Osteoblast (primary cell): ENCODE measurements around the gene REPS2. TPM values are rescaled to one million over a fixed set of nuclear protein-coding genes. Genes with fewer than 3 reads are reported as not detected.

Source experiments
- DNase-seq: peaks from one replicate; pipeline ENCODE4 v3.0.0; 2011; ENCODE audit warnings: low spot score, mixed read lengths; ENCODE audit not compliant: insufficient read length; ENCODE audit errors: missing footprints
- H2AFZ ChIP-seq: 2 replicates; pipeline ENCODE4 v1.6.0; 2011; ENCODE audit warnings: mild to moderate bottlenecking, low read length
- H3K27ac ChIP-seq: 2 replicates; pipeline ENCODE4 v1.5.1; 2011; ENCODE audit warnings: mild to moderate bottlenecking, low read depth, low read length, moderate library complexity
- H3K27me3 ChIP-seq: 2 replicates; pipeline ENCODE4 v1.6.0; 2012; ENCODE audit warnings: mild to moderate bottlenecking, control low read depth, inconsistent platforms, low read length, moderate library complexity; ENCODE audit not compliant: insufficient read depth
- H3K36me3 ChIP-seq: 2 replicates; pipeline ENCODE4 v1.5.1; 2011; ENCODE audit warnings: mild to moderate bottlenecking, low read length, control low read depth, moderate library complexity; ENCODE audit not compliant: insufficient read depth
- H3K4me1 ChIP-seq: 2 replicates; pipeline ENCODE4 v1.5.1; 2011; ENCODE audit warnings: mild to moderate bottlenecking, low read length, control low read depth, moderate library complexity; ENCODE audit not compliant: insufficient read depth
- H3K4me2 ChIP-seq: 2 replicates; pipeline ENCODE4 v1.6.0; 2011; ENCODE audit warnings: mild to moderate bottlenecking, low read length; ENCODE audit not compliant: insufficient read depth
- H3K4me3 ChIP-seq: fragments of 200-600 bp; sonication (generic); 3 replicates; pipeline ENCODE4 v1.5.1; 2012; ENCODE audit warnings: mild to moderate bottlenecking, low read length, inconsistent platforms; ENCODE audit not compliant: insufficient read depth
- H3K79me2 ChIP-seq: 2 replicates; pipeline ENCODE4 v1.6.0; 2012; ENCODE audit warnings: mild to moderate bottlenecking, low read length, control low read depth, inconsistent platforms; ENCODE audit not compliant: insufficient read depth
- H3K9me3 ChIP-seq: 2 replicates; pipeline ENCODE4 v1.5.1; 2011; ENCODE audit warnings: low read depth, low read length, control low read depth
- H4K20me1 ChIP-seq: 2 replicates; pipeline ENCODE4 v1.6.0; 2012; ENCODE audit warnings: mild to moderate bottlenecking, low read length, control low read depth; ENCODE audit not compliant: insufficient read depth
- CTCF ChIP-seq: IDR thresholded peaks from 2 replicates; pipeline ENCODE4 v1.5.1; 2011; ENCODE audit warnings: mild to moderate bottlenecking, low read depth, low read length, moderate library complexity; ENCODE audit errors: extremely low read depth
- total RNA-seq: library from RNA; depleted of rRNA; stranded (reverse); fragments of >200 nt; gene quantifications from 2 replicates; pipeline ENCODE4 v1.2.3, GENCODE V29; 2012

The REPS2 gene
- total RNA-seq, 1 donor, result 0.72 TPM

DNA sequence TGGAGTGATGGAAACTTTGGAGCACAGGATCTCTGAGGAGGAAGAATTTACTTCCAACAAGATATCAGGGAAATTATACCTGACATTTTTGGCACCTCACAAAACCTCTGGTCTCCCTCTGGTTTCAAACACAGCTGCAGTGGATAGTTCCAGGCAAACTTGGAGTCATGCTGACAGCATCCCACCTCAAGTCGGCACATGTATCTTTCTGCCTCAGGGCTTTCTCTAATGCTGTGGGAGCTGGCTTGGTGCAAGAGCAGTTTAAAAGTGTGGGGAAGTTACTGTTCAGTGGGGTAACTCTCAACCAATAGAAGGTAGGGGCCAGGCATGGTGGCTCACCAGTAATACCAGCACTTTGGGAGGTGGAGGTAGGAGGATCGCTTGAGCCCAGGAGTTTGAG lies 221.5 kb downstream of the REPS2 start:
- H3K4me1 ChIP-seq, result no peaks in the 10 kb centered on the region
- H3K79me2 ChIP-seq, result no peaks in the 10 kb centered on the region
- H3K27me3 ChIP-seq, result no peaks in the 10 kb centered on the region
- H3K9me3 ChIP-seq, result no peaks in the 10 kb centered on the region
- H3K4me3 ChIP-seq, result no peak overlapping the region
- H4K20me1 ChIP-seq, result no peaks in the 10 kb centered on the region
- no peak overlapping the region for H3K27ac ChIP-seq
- H2AFZ ChIP-seq, result no peak overlapping the region
- no peak for TF ChIP-seq CTCF
- H3K4me2 ChIP-seq, result no peak overlapping the region
- no peaks in the 10 kb centered on the region for H3K36me3 ChIP-seq
- no peak for DNase-seq

DNA sequence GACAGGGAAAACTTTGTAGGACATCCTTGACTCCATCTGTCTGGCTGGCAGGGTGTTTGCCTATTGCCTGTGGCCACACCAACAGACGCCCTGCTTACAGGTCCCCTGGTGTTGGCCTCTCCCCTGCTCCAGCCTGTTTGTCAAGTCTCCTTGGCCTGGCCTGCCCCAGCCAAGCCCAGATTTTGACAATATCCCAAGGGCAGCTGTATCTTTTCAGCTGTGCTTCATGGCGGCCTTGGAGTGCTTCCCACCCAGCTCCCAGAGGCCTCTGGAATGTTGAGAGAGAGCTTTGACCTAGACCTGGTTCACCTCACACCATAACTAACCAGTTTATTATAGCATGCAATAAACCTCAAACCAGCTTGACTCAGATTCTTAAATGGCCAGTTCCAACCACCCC lies 224.5 kb downstream of the REPS2 start:
- Histone ChIP-seq H2AFZ (no peak overlapping the region), H3K79me2 (no peaks in the 10 kb centered on the region), H3K27ac (no peak overlapping the region), H3K36me3 (no peaks in the 10 kb centered on the region), H3K4me1 (no peaks in the 10 kb centered on the region), H4K20me1 (no peaks in the 10 kb centered on the region), H3K27me3 (no peaks in the 10 kb centered on the region), H3K4me2 (no peak overlapping the region), H3K9me3 (no peaks in the 10 kb centered on the region), H3K4me3 (no peak overlapping the region)
- TF ChIP-seq CTCF, result no peak
- no peak for DNase-seq

GRCh38 chrX:17174671-17175070 lies 228.2 kb downstream of the REPS2 start:
- H3K36me3 ChIP-seq, result no peaks in the 10 kb centered on the region
- H3K4me1 ChIP-seq, result no peaks in the 10 kb centered on the region
- H2AFZ ChIP-seq, result no peak overlapping the region
- H3K4me2 ChIP-seq, result no peak overlapping the region
- H3K4me3 ChIP-seq, result no peak overlapping the region
- no peak for TF ChIP-seq CTCF
- no peaks in the 10 kb centered on the region for H3K27me3 ChIP-seq
- no peaks in the 10 kb centered on the region for H3K9me3 ChIP-seq
- H4K20me1 ChIP-seq, result no peaks in the 10 kb centered on the region
- H3K79me2 ChIP-seq, result no peaks in the 10 kb centered on the region
- H3K27ac ChIP-seq, result no peak overlapping the region
- no peak for DNase-seq

DNA sequence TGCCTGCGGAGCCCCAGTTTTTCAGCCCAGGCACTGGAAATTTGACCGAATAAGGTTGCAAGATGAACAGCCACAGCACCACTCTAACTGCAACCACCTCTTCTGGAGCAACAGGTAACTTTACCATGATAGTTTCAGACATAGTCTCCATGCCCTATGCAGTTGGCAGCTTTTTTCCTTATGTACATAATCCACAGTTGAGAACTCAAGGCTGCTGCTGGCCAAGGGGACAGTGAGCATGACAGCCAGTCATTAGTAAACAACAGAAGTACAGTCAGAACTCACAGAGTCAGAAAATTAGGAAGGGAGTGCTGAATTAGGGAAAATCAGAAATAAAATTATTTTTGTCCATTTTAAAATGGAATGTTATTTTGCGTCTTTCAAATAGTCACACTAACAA lies 235.9 kb downstream of the REPS2 start:
- Histone ChIP-seq H3K4me2 (no peak overlapping the region), H3K27me3 (no peaks in the 10 kb centered on the region), H3K9me3 (no peaks in the 10 kb centered on the region), H2AFZ (no peak overlapping the region), H3K27ac (no peak overlapping the region), H4K20me1 (no peaks in the 10 kb centered on the region), H3K4me1 (no peaks in the 10 kb centered on the region), H3K79me2 (no peaks in the 10 kb centered on the region), H3K4me3 (no peak overlapping the region), H3K36me3 (no peaks in the 10 kb centered on the region)
- no peak for TF ChIP-seq CTCF
- DNase-seq, result no peak
